H1 (cell line): ENCODE results near the gene TASOR2. TPM values are rescaled to one million over a fixed set of nuclear protein-coding genes. Genes with fewer than 3 reads are reported as not detected.

ENCODE experiments used
- CTCF ChIA-PET: fragments of 300-600 bp; sonication (Branson Sonifier 250); formaldehyde crosslinking; loops from one replicate; lab custom pipeline; 2021; ENCODE audit not compliant: partially characterized antibody; lab: Charles Lee
- POLR2A ChIA-PET: fragments of 300-600 bp; sonication (Branson Sonifier 250); formaldehyde crosslinking; loops from one replicate; lab custom pipeline; 2021; ENCODE audit warnings: inconsistent platforms; ENCODE audit not compliant: partially characterized antibody; lab: Charles Lee
- DNase-seq, 2 experiments: peaks; one replicate each; pipeline versions ENCODE4 v3.0.0 to v3.0.0-alpha.2; 2010 to 2022; ENCODE audit warnings: low spot score in 2 of 2, low read depth in 1 of 2, mixed read lengths in 1 of 2
- FAIRE-seq: peaks from 2 replicates; lab custom pipeline; 2011; peaks lifted over from hg19 to GRCh38; lab: Jason Lieb, UNC
- H2AFZ ChIP-seq: 2 replicates; pipeline ENCODE4 v1.8.1; 2012; ENCODE audit warnings: low read length, inconsistent platforms
- H2AK5ac ChIP-seq: 2 replicates; pipeline ENCODE4 v1.6.1; 2013; ENCODE audit warnings: low read depth, low read length
- H2BK120ac ChIP-seq: replicated peaks from 2 replicates; pipeline ENCODE3; 2013; ENCODE audit warnings: low read depth, low read length, inconsistent platforms
- H2BK12ac ChIP-seq: 2 replicates; pipeline ENCODE4 v1.6.1; 2013; ENCODE audit warnings: low read depth, low read length
- H2BK15ac ChIP-seq: 2 replicates; pipeline ENCODE4 v1.6.1; 2013; ENCODE audit warnings: low read length
- H2BK20ac ChIP-seq: 2 replicates; pipeline ENCODE4 v1.6.1; 2013; ENCODE audit warnings: low read length
- H2BK5ac ChIP-seq: 2 replicates; pipeline ENCODE4 v1.6.1; 2013; ENCODE audit warnings: low read depth, low read length
- H3K14ac ChIP-seq: 2 replicates; pipeline ENCODE4 v1.6.1; 2013; ENCODE audit warnings: inconsistent platforms; ENCODE audit not compliant: insufficient read length
- H3K18ac ChIP-seq: 2 replicates; pipeline ENCODE4 v1.6.1; 2013; ENCODE audit warnings: low read length; ENCODE audit errors: extremely low read depth
- H3K23ac ChIP-seq: 2 replicates; pipeline ENCODE4 v1.6.1; 2013; ENCODE audit warnings: inconsistent platforms; ENCODE audit not compliant: insufficient read length
- H3K23me2 ChIP-seq: 2 replicates; pipeline ENCODE4 v1.6.1; 2013; ENCODE audit warnings: low read depth, low read length
- H3K27ac ChIP-seq: 2 replicates; pipeline ENCODE4 v1.6.1; 2011; ENCODE audit warnings: low read depth, low read length, inconsistent platforms
- H3K27me3 ChIP-seq, 4 experiments: replicated peaks in 1 of 4; 1 replicate in 1 of 4; 2 replicates in 3 of 4; pipeline versions ENCODE4 v1.6.1 to v1.8.1; 2011 to 2013; ENCODE audit warnings: low read length in 3 of 4, mild to moderate bottlenecking in 3 of 4, inconsistent platforms in 2 of 4, mixed read lengths in 2 of 4, moderate library complexity in 1 of 4; ENCODE audit not compliant: control insufficient read depth in 3 of 4, insufficient read depth in 3 of 4; ENCODE audit errors: extremely low read depth in 1 of 4
- H3K36me3 ChIP-seq, 4 experiments: 2 replicates each; pipeline versions ENCODE4 v1.6.1 to v1.8.1; 2011 to 2013; ENCODE audit warnings: mild to moderate bottlenecking in 4 of 4, low read length in 3 of 4, moderate library complexity in 2 of 4, control low read depth in 1 of 4, inconsistent platforms in 1 of 4; ENCODE audit not compliant: insufficient read depth in 4 of 4, control insufficient read depth in 2 of 4
- H3K4ac ChIP-seq: replicated peaks from 2 replicates; pipeline ENCODE3; 2013; ENCODE audit warnings: low read length, low read depth, mixed read lengths, inconsistent platforms; ENCODE audit not compliant: insufficient read length
- H3K4me1 ChIP-seq, 4 experiments: replicated peaks in 1 of 4; 1 replicate in 1 of 4; 2 replicates in 3 of 4; pipeline versions ENCODE4 v1.6.1 to v1.8.1; 2011 to 2013; ENCODE audit warnings: low read length in 3 of 4, inconsistent platforms in 2 of 4, mixed read lengths in 1 of 4; ENCODE audit not compliant: insufficient read depth in 4 of 4, control insufficient read depth in 3 of 4
- H3K4me2 ChIP-seq, 2 experiments: 2 replicates each; pipeline versions ENCODE4 v1.6.1 to v1.8.1; 2011 to 2013; ENCODE audit warnings: low read depth in 2 of 2, low read length in 2 of 2, control low read depth in 1 of 2, inconsistent platforms in 1 of 2, mild to moderate bottlenecking in 1 of 2; ENCODE audit not compliant: insufficient read depth in 1 of 2
- H3K4me3 ChIP-seq, 4 experiments: fragments of 200-600, 300-600 bp in 1 of 4; sonication (generic), shearing (Covaris generic), sonication (Bioruptor Twin) in 1 of 4; 2 replicates each; pipeline versions ENCODE4 v1.5.1 to v1.8.1; 2011 to 2016; ENCODE audit warnings: low read length in 4 of 4, low read depth in 3 of 4, control low read depth in 2 of 4, inconsistent platforms in 2 of 4, mild to moderate bottlenecking in 2 of 4, mixed read lengths in 1 of 4, moderate library complexity in 1 of 4; ENCODE audit not compliant: insufficient read depth in 2 of 4; ENCODE audit errors: extremely low read depth in 1 of 4
- H3K56ac ChIP-seq: replicated peaks from 2 replicates; pipeline ENCODE3; 2013; ENCODE audit warnings: low read depth, mild to moderate bottlenecking, mixed read lengths, low read length, inconsistent platforms; ENCODE audit not compliant: insufficient read length
- H3K79me1 ChIP-seq: 2 replicates; pipeline ENCODE4 v1.6.1; 2013; ENCODE audit warnings: low read depth, low read length, control low read depth
- H3K79me2 ChIP-seq, 2 experiments: 2 replicates each; pipeline versions ENCODE4 v1.6.1 to v1.8.1; 2012 to 2013; ENCODE audit warnings: low read length in 2 of 2, mild to moderate bottlenecking in 2 of 2, inconsistent platforms in 1 of 2; ENCODE audit not compliant: insufficient read depth in 2 of 2, control insufficient read depth in 1 of 2
- H3K9ac ChIP-seq, 4 experiments: replicated peaks in 1 of 4; 1 replicate in 1 of 4; 2 replicates in 3 of 4; pipeline versions ENCODE4 v1.6.1 to v1.8.1; 2011 to 2013; ENCODE audit warnings: low read depth in 3 of 4, low read length in 3 of 4, control low read depth in 2 of 4, mild to moderate bottlenecking in 2 of 4, moderate library complexity in 2 of 4, inconsistent platforms in 1 of 4; ENCODE audit errors: extremely low read depth in 1 of 4
- H3K9me3 ChIP-seq, 2 experiments: 2 replicates each; pipeline versions ENCODE4 v1.6.1 to v1.8.1; 2012 to 2013; ENCODE audit warnings: mild to moderate bottlenecking in 2 of 2, moderate library complexity in 2 of 2, control low read depth in 1 of 2, inconsistent platforms in 1 of 2, low read depth in 1 of 2, low read length in 1 of 2, mixed read lengths in 1 of 2; ENCODE audit not compliant: insufficient read depth in 2 of 2
- H4K20me1 ChIP-seq, 2 experiments: replicated peaks in 1 of 2; 2 replicates each; pipeline versions ENCODE3 to v1.8.1; 2011 to 2013; ENCODE audit warnings: inconsistent platforms in 2 of 2, low read length in 2 of 2, mild to moderate bottlenecking in 1 of 2; ENCODE audit not compliant: insufficient read depth in 2 of 2, control insufficient read depth in 1 of 2
- H4K5ac ChIP-seq: 2 replicates; pipeline ENCODE4 v1.6.1; 2013; ENCODE audit warnings: low read length, low read depth, mixed read lengths, inconsistent platforms; ENCODE audit not compliant: insufficient read length
- H4K8ac ChIP-seq: 2 replicates; pipeline ENCODE4 v1.8.0; 2013; ENCODE audit warnings: mild to moderate bottlenecking, moderate library complexity, low read length, inconsistent platforms; ENCODE audit not compliant: insufficient read depth; ENCODE audit errors: extremely low read depth
- H4K91ac ChIP-seq: replicated peaks from 2 replicates; pipeline ENCODE3; 2013; ENCODE audit warnings: low read length, mixed read lengths, inconsistent platforms; ENCODE audit not compliant: insufficient read length
- RNF2 ChIP-seq: fragments of 200-900, 300-1000 bp; sonication (generic); IDR thresholded peaks from 2 replicates; pipeline ENCODE4 v1.7.1; 2016; ENCODE audit warnings: borderline replicate concordance, low read depth, mild to moderate bottlenecking, antibody characterized with exemption, low read length; ENCODE audit not compliant: poor library complexity, severe bottlenecking; ENCODE audit errors: missing control alignments
- SAP30 ChIP-seq: fragments of 300-600 bp; sonication (generic); IDR thresholded peaks from 2 replicates; pipeline ENCODE4 v1.7.1; 2012; ENCODE audit warnings: low read length, moderate library complexity, mild to moderate bottlenecking, inconsistent platforms; ENCODE audit not compliant: insufficient read depth, insufficient replicate concordance
- WGBS, 2 experiments: shearing (Covaris generic) in 1 of 2; methylation state at CpG; one replicate each; pipeline versions ENCODE4 v1.1.6 to v1.1.7; 2013 to 2015; ENCODE audit warnings: low lambda C conversion rate in 2 of 2, mixed read lengths in 2 of 2, inconsistent platforms in 1 of 2, low coverage in 1 of 2, missing lambda C conversion rate in 1 of 2; ENCODE audit not compliant: insufficient replicate concordance in 2 of 2, insufficient coverage in 1 of 2, insufficient read length in 1 of 2; ENCODE audit errors: extremely low coverage in 1 of 2, missing lambda C conversion rate in 1 of 2; 5-methylcytosine and 5-hydroxymethylcytosine counted together
- polyA plus RNA-seq, 7 experiments: library from polyadenylated mRNA; depleted of rRNA in 3 of 7; stranded (reverse) in 5 of 7; unstranded in 2 of 7; fragments of >200 nt in 5 of 7; fragments of 200-250 nt in 2 of 7; gene quantifications; 1 replicate in 5 of 7; 2 replicates in 1 of 7; 4 replicates in 1 of 7; pipeline versions ENCODE4 v1.2.1 to v1.2.3, GENCODE V29; 2011 to 2013; ENCODE audit warnings: missing spikeins in 2 of 7, mixed read lengths in 2 of 7
- total RNA-seq: library from RNA; stranded (reverse); fragmentation: NEBNext Ultra II Directional; extraction: Animal tissue kit (Norgen Biotek cat#: 25700); gene quantifications from 2 replicates; pipeline ENCODE4 v1.2.1, GENCODE V29; 2021

TASOR2 gene
- total and polyA plus RNA-seq, 2 of the 8 experiments (the other 6 are each of a cell fraction or from before 2014, with no cell fraction given): 13.1 to 74.9 TPM

- TF ChIP-seq SAP30 (no peak), RNF2 (no peak)
- peaks cover 4 to 9% of the 10 kb centered on the region in 2 experiments for H4K20me1 ChIP-seq
- no peak overlapping the region for H2AK5ac ChIP-seq
- no peak overlapping the region for H2BK5ac ChIP-seq
- no peak overlapping the region for H3K9ac ChIP-seq
- H3K4me2 ChIP-seq: no peak overlapping the region
- no peak overlapping the region for H4K5ac ChIP-seq
- no peaks in the 10 kb centered on the region for H3K9me3 ChIP-seq
- ChIA-PET POLR2A (interaction anchor here (4.5 kb wide), 1 partner anchor 8 kb away, joined by 16 read pairs; no protein-coding TSS in a partner anchor), CTCF (interaction anchor here (0.6 to 2.7 kb wide), 3 partner anchors 11 to 27 kb away, joined by 3 to 10 read pairs (median 5); no protein-coding TSS in a partner anchor)
- FAIRE-seq (no peak), DNase-seq (no peak)
- no peak overlapping the region for H3K4me3 ChIP-seq
- no peak overlapping the region for H3K56ac ChIP-seq
- H2BK120ac ChIP-seq: no peak overlapping the region
- no peak overlapping the region for H3K4ac ChIP-seq
- no peak overlapping the region for H4K8ac ChIP-seq
- H3K79me2 ChIP-seq: peaks cover 0 to 8% of the 10 kb centered on the region in 2 experiments; a peak in 3 of 4 replicates
- H3K4me1 ChIP-seq: peaks cover 3 to 21% (median 13%) of the 10 kb centered on the region in 4 experiments
- H2AFZ ChIP-seq: no peak overlapping the region
- no peak overlapping the region for H3K18ac ChIP-seq
- no peak overlapping the region for H3K14ac ChIP-seq
- no peak overlapping the region for H2BK15ac ChIP-seq
- no peak overlapping the region for H2BK12ac ChIP-seq
- H2BK20ac ChIP-seq: no peak overlapping the region
- H3K23ac ChIP-seq: no peak overlapping the region
- no peaks in the 10 kb centered on the region; the same call in 1 of the 2 replicates for H3K23me2 ChIP-seq
- H4K91ac ChIP-seq: no peak overlapping the region
- no peak overlapping the region for H3K27ac ChIP-seq
- H3K27me3 ChIP-seq: 0 out of 7 replicates have a peak, but pooled peaks cover 0 to 2% (median 0%) of the 10 kb centered on the region in 4 experiments
- WGBS, 2 experiments: 90% methylated on average over 8 of the region's 8 CpGs; no CpG with 5 or more reads in 1 of the 2 experiments
- no peaks in the 10 kb centered on the region for H3K36me3 ChIP-seq
- peaks cover 10% of the 10 kb centered on the region for H3K79me1 ChIP-seq
These were observed 27.7 kb upstream of the TASOR2 start for GRCh38 chr10:5656737-5657579.
